OCI-LY3 (cell line): ENCODE results near the gene NEU2.
"Not testable (repeated sequence)": the region's sequence is repeated elsewhere in the genome, so short reads cannot be mapped to it uniquely, and the experiment has no call there.

Source experiments
- H2AFZ ChIP-seq: fragments of 200-600, 300-600 bp; shearing (Covaris generic); 2 replicates; pipeline ENCODE4 v1.6.0; 2014; ENCODE audit warnings: antibody characterized with exemption, low read depth, low read length
- H3K27ac ChIP-seq: fragments of 200-600, 300-600 bp; sonication (generic); 2 replicates; pipeline ENCODE4 v1.5.1; 2014; ENCODE audit warnings: mild to moderate bottlenecking, low read length, moderate library complexity, mixed read lengths
- H3K27me3 ChIP-seq: fragments of 200-600, 300-600 bp; sonication (generic); 2 replicates; pipeline ENCODE4 v1.6.1; 2014; ENCODE audit warnings: low read depth, low read length, mixed read lengths
- H3K36me3 ChIP-seq: fragments of 200-600, 300-600 bp; sonication (generic); replicated peaks from 2 replicates; pipeline ENCODE3; 2014; ENCODE audit warnings: low read depth, low read length, mixed read lengths
- H3K4me1 ChIP-seq: fragments of 300-600, 200-600 bp; sonication (generic); 2 replicates; pipeline ENCODE4 v1.6.1; 2014; ENCODE audit warnings: low read length, mixed read lengths
- H3K4me2 ChIP-seq: fragments of 200-600, 300-600 bp; sonication (generic); 2 replicates; pipeline ENCODE4 v1.6.1; 2014; ENCODE audit warnings: low read length, mixed read lengths
- H3K4me3 ChIP-seq: fragments of 300-600, 200-600 bp; sonication (generic); 2 replicates; pipeline ENCODE4 v1.5.1; 2014; ENCODE audit warnings: antibody characterized with exemption, mild to moderate bottlenecking, low read length, moderate library complexity
- H3K79me2 ChIP-seq: fragments of 300-600, 200-600 bp; shearing (Covaris generic); 2 replicates; pipeline ENCODE4 v1.6.1; 2014; ENCODE audit warnings: mild to moderate bottlenecking, low read length, mixed read lengths
- H3K9ac ChIP-seq: fragments of 300-600, 200-600 bp; shearing (Covaris generic); 2 replicates; pipeline ENCODE4 v1.6.0; 2014; ENCODE audit warnings: mild to moderate bottlenecking, low read length, moderate library complexity
- H3K9me3 ChIP-seq: fragments of 200-600, 300-600 bp; shearing (Covaris generic); 2 replicates; pipeline ENCODE4 v1.6.1; 2014; ENCODE audit warnings: low read length, mixed read lengths; ENCODE audit not compliant: insufficient read depth
- H4K20me1 ChIP-seq: fragments of 200-600, 300-600 bp; sonication (generic); 2 replicates; pipeline ENCODE4 v1.6.1; 2016; ENCODE audit warnings: low read length, mixed read lengths; ENCODE audit not compliant: insufficient read depth
- EZH2phosphoT487 ChIP-seq: fragments of 200-600 bp; shearing (Covaris generic); IDR thresholded peaks from 2 replicates; pipeline ENCODE4 v1.6.1; 2018; ENCODE audit warnings: antibody characterized with exemption, mixed run types, low read depth
- TF ChIP-seq, protein P1 (sequence below): fragments of 200-600, 300-600 bp; sonication (generic); IDR thresholded peaks from 2 replicates; pipeline ENCODE4 v1.5.1; 2014; ENCODE audit warnings: antibody characterized with exemption, low read length, low read depth

NEU2 gene

DNA sequence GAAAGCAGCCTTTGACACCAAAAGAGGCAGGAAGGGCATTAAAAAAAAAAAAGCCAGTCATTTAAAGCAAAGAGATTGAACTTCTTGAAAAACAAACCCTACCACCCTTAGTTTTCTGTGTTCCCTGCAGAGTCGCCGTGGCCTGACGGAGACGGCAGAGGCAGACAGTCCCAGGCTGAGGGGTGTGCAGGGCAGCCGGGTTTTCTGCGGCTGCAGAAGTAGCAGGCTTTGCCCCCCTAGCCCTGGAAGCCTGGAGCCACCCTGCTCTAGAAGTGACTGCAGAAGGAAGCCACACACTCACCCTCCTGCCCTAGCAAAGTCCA, 30.4 kb downstream of the NEU2 start:
- H3K4me3 ChIP-seq = peak overlapping the region; percentile 99

DNA sequence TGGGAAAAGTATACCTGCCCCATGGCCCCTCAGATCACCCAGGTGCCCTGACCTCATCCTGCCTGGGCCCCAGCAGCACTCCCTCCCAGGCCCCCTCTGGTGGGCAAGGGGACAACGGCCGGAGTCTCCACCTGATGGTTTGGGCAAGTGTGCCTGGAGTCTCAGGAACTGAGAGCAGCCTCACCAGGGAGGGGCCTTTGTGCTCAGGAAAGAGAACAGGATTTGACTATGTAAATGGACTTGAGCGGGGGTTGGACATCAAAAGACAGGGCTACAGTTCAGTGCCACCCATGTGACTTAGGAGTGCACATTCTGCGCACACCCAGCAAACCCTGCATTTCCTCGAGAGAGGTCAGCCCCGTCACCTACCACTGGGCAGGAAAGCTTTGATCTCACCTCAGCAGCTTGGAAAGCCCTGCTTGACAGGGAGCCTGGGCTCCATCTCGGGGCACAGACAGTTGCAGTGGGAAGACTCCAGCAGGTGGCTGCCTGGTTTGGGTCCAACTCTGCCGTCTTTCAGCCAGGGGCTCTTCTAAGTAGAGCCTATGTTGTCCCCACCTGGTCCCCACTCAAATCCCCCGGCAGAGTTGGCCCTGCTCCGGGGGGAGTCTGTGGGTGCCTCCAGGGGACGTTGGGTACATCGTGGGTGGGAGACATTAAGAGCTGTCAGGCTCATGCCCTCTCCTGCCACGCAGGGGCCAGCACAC, 30.9 kb downstream of the NEU2 start:
- Histone ChIP-seq H3K36me3 (peaks cover 60% of the 10 kb centered on the region), H3K9ac (peak overlapping the region; percentile 100), H4K20me1 (peaks cover 60% of the 10 kb centered on the region), H3K79me2 (peaks cover 90% of the 10 kb centered on the region), H3K9me3 (no peaks in the 10 kb centered on the region), H2AFZ (no peak overlapping the region), H3K4me2 (peak overlapping the region; percentile 99), H3K4me1 (peaks cover 31% of the 10 kb centered on the region), H3K27ac (peak overlapping the region; percentile 96), H3K27me3 (no peaks in the 10 kb centered on the region), H3K4me3 (peak overlapping the region; percentile 99)
- no peak for TF ChIP-seq EZH2phosphoT487
- TF ChIP-seq, protein P1, sequence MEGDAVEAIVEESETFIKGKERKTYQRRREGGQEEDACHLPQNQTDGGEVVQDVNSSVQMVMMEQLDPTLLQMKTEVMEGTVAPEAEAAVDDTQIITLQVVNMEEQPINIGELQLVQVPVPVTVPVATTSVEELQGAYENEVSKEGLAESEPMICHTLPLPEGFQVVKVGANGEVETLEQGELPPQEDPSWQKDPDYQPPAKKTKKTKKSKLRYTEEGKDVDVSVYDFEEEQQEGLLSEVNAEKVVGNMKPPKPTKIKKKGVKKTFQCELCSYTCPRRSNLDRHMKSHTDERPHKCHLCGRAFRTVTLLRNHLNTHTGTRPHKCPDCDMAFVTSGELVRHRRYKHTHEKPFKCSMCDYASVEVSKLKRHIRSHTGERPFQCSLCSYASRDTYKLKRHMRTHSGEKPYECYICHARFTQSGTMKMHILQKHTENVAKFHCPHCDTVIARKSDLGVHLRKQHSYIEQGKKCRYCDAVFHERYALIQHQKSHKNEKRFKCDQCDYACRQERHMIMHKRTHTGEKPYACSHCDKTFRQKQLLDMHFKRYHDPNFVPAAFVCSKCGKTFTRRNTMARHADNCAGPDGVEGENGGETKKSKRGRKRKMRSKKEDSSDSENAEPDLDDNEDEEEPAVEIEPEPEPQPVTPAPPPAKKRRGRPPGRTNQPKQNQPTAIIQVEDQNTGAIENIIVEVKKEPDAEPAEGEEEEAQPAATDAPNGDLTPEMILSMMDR = no peak

More for the DNA sequence above, 30.4 kb downstream of the NEU2 start:
- H3K79me2 ChIP-seq = peaks cover 85% of the 10 kb centered on the region
- peak overlapping the region; percentile 96 for H3K27ac ChIP-seq
- H3K9me3 ChIP-seq = no peaks in the 10 kb centered on the region
- peaks cover 60% of the 10 kb centered on the region for H3K36me3 ChIP-seq
- peak overlapping the region; percentile 99 for H3K4me2 ChIP-seq
- peaks cover 31% of the 10 kb centered on the region for H3K4me1 ChIP-seq
- TF ChIP-seq, protein P1 = no peak
- no peak for TF ChIP-seq EZH2phosphoT487
- H3K9ac ChIP-seq = peak overlapping the region; percentile 100
- no peak overlapping the region for H2AFZ ChIP-seq
- H3K27me3 ChIP-seq = no peaks in the 10 kb centered on the region
- H4K20me1 ChIP-seq = peaks cover 58% of the 10 kb centered on the region

GRCh38 chr2:233063976-233064411, 31.5 kb downstream of the NEU2 start:
- H3K9ac ChIP-seq = no peak overlapping the region
- H4K20me1 ChIP-seq = peaks cover 65% of the 10 kb centered on the region
- H3K4me3 ChIP-seq = no peak overlapping the region
- H3K4me1 ChIP-seq = peaks cover 28% of the 10 kb centered on the region
- no peak for TF ChIP-seq EZH2phosphoT487
- TF ChIP-seq, protein P1 = no peak
- no peak overlapping the region for H3K27ac ChIP-seq
- H3K36me3 ChIP-seq = peaks cover 65% of the 10 kb centered on the region
- H2AFZ ChIP-seq = no peak overlapping the region
- H3K4me2 ChIP-seq = no peak overlapping the region; the same call in 1 of the 2 replicates
- peaks cover 96% of the 10 kb centered on the region for H3K79me2 ChIP-seq
- no peaks in the 10 kb centered on the region for H3K27me3 ChIP-seq
- no peaks in the 10 kb centered on the region for H3K9me3 ChIP-seq

GRCh38 chr2:233064530-233065199, 32.2 kb downstream of the NEU2 start:
- Histone ChIP-seq H3K36me3 (peaks cover 70% of the 10 kb centered on the region), H4K20me1 (peaks cover 72% of the 10 kb centered on the region), H3K9ac (no peak overlapping the region), H3K4me2 (no peak overlapping the region), H3K4me1 (peaks cover 21% of the 10 kb centered on the region), H3K4me3 (no peak overlapping the region), H3K27me3 (no peaks in the 10 kb centered on the region), H3K79me2 (peaks cover 97% of the 10 kb centered on the region), H3K9me3 (no peaks in the 10 kb centered on the region), H3K27ac (no peak overlapping the region), H2AFZ (no peak overlapping the region)
- no peak for TF ChIP-seq EZH2phosphoT487
- TF ChIP-seq, protein P1 = no peak

GRCh38 chr2:233065200-233065589, 32.7 kb downstream of the NEU2 start:
- H3K4me1 ChIP-seq = peaks cover 18% of the 10 kb centered on the region
- not testable (repeated sequence) for H3K9ac ChIP-seq, H3K9me3 ChIP-seq, H3K27ac ChIP-seq, H3K4me3 ChIP-seq, H3K4me2 ChIP-seq, H2AFZ ChIP-seq, H3K27me3 ChIP-seq
- peaks cover 77% of the 10 kb centered on the region for H4K20me1 ChIP-seq
- peaks cover 97% of the 10 kb centered on the region for H3K79me2 ChIP-seq
- H3K36me3 ChIP-seq = peaks cover 76% of the 10 kb centered on the region
